GM12891 (cell line): ENCODE measurements around the gene MYO1H.

Experiments used
- DNase-seq: peaks from one replicate; pipeline ENCODE4 v3.0.0; 2011; ENCODE audit warnings: low spot score; ENCODE audit not compliant: insufficient read length
- FAIRE-seq: peaks from 2 replicates; lab custom pipeline; 2011; peaks lifted over from hg19 to GRCh38; lab: Jason Lieb, UNC
- PAX5 ChIP-seq: IDR thresholded peaks from 2 replicates; pipeline ENCODE4 v1.6.1; 2011; ENCODE audit warnings: low read length, moderate library complexity, mild to moderate bottlenecking; ENCODE audit not compliant: insufficient read depth, severe bottlenecking
- POLR2A ChIP-seq: IDR thresholded peaks from 2 replicates; pipeline ENCODE4 v1.6.1; 2011; ENCODE audit warnings: low read depth, low read length, control low read depth
- POLR2AphosphoS5 ChIP-seq: IDR thresholded peaks from 2 replicates; pipeline ENCODE4 v1.6.1; 2011; ENCODE audit warnings: low read depth, low read length, control low read depth
- POU2F2 ChIP-seq: IDR thresholded peaks from 2 replicates; pipeline ENCODE4 v1.6.1; 2011; ENCODE audit warnings: low read depth, mild to moderate bottlenecking, control low read depth, low read length, moderate library complexity
- SPI1 ChIP-seq: IDR thresholded peaks from 2 replicates; pipeline ENCODE4 v1.6.1; 2011; ENCODE audit warnings: low read depth, low read length, control low read depth
- TAF1 ChIP-seq: IDR thresholded peaks from 2 replicates; pipeline ENCODE4 v1.6.1; 2011; ENCODE audit warnings: low read depth, low read length, control low read depth

The MYO1H gene

GRCh38 chr12:109336593-109336992 lies 11.1 kb upstream of the MYO1H start:
- DNase-seq (no peak), FAIRE-seq (no peak)
- TF ChIP-seq POLR2A: no peak
- TF ChIP-seq POU2F2: no peak
- TF ChIP-seq PAX5: no peak
- TF ChIP-seq TAF1: no peak
- TF ChIP-seq POLR2AphosphoS5: no peak
- TF ChIP-seq SPI1: no peak

GRCh38 chr12:109343677-109344076 lies 4.0 kb upstream of the MYO1H start:
- FAIRE-seq (no peak), DNase-seq (no peak)
- TF ChIP-seq POU2F2 (no peak), PAX5 (no peak), POLR2A (no peak), TAF1 (no peak)

- FAIRE-seq (no peak), DNase-seq (no peak)
- TF ChIP-seq POU2F2 (no peak), POLR2A (no peak), SPI1 (no peak), PAX5 (no peak), TAF1 (no peak), POLR2AphosphoS5 (no peak)
These were observed 2.3 kb upstream of the MYO1H start for GRCh38 chr12:109345428-109345827.

GRCh38 chr12:109346920-109347319 lies 780 bp upstream of the MYO1H start:
- TF ChIP-seq PAX5: no peak
- TF ChIP-seq POU2F2: no peak
- TF ChIP-seq POLR2A: no peak
- TF ChIP-seq TAF1: no peak
- TF ChIP-seq POLR2AphosphoS5: no peak
- no peak for TF ChIP-seq SPI1
- FAIRE-seq: no peak
- DNase-seq: no peak

GRCh38 chr12:109352184-109352583 lies 4.5 kb downstream of the MYO1H start:
- no peak for FAIRE-seq
- TF ChIP-seq PAX5: no peak
- TF ChIP-seq POLR2AphosphoS5: no peak
- no peak for TF ChIP-seq SPI1
- no peak for TF ChIP-seq POLR2A
- no peak for TF ChIP-seq TAF1
- TF ChIP-seq POU2F2: no peak

GRCh38 chr12:109356577-109356976 lies 8.9 kb downstream of the MYO1H start:
- TF ChIP-seq PAX5 (no peak), TAF1 (no peak), POLR2A (no peak), POLR2AphosphoS5 (no peak)
- FAIRE-seq (no peak), DNase-seq (no peak)

More at GRCh38 chr12:109352184-109352583, 4.5 kb downstream of the MYO1H start:
- DNase-seq: no peak

GRCh38 chr12:109357032-109357431 lies 9.3 kb downstream of the MYO1H start:
- TF ChIP-seq POLR2A (no peak), PAX5 (no peak), POU2F2 (no peak), POLR2AphosphoS5 (no peak), TAF1 (no peak), SPI1 (no peak)
- DNase-seq (no peak), FAIRE-seq (no peak)

GRCh38 chr12:109358154-109358869 lies 10.6 kb downstream of the MYO1H start:
- peak; percentile 34; the same call in 1 of the 2 replicates for TF ChIP-seq SPI1
- no peak for TF ChIP-seq PAX5

GRCh38 chr12:109359131-109359690 lies 11.5 kb downstream of the MYO1H start:
- no peak for DNase-seq
- peak; percentile 5 for FAIRE-seq
- TF ChIP-seq POLR2A: no peak
- no peak for TF ChIP-seq TAF1
- TF ChIP-seq POLR2AphosphoS5: no peak
- no peak for TF ChIP-seq POU2F2
- TF ChIP-seq PAX5: no peak
- no peak for TF ChIP-seq SPI1

More at GRCh38 chr12:109358154-109358869, 10.6 kb downstream of the MYO1H start:
- FAIRE-seq (no peak), DNase-seq (peak; percentile 6)

- FAIRE-seq (no peak), DNase-seq (no peak)
- TF ChIP-seq POLR2A (no peak), POU2F2 (no peak), TAF1 (no peak), POLR2AphosphoS5 (no peak), PAX5 (no peak), SPI1 (no peak)
These were observed 22.1 kb downstream of the MYO1H start for GRCh38 chr12:109369831-109370230.
